CD4-positive, alpha-beta T cell treated with Interleukin-17A for 1 hour (primary cell): ENCODE results near the gene SEMA5B.

Source experiments
- DNase-seq: peaks from one replicate; pipeline ENCODE4 v3.0.0-alpha.2; 2020

SEMA5B gene

DNA sequence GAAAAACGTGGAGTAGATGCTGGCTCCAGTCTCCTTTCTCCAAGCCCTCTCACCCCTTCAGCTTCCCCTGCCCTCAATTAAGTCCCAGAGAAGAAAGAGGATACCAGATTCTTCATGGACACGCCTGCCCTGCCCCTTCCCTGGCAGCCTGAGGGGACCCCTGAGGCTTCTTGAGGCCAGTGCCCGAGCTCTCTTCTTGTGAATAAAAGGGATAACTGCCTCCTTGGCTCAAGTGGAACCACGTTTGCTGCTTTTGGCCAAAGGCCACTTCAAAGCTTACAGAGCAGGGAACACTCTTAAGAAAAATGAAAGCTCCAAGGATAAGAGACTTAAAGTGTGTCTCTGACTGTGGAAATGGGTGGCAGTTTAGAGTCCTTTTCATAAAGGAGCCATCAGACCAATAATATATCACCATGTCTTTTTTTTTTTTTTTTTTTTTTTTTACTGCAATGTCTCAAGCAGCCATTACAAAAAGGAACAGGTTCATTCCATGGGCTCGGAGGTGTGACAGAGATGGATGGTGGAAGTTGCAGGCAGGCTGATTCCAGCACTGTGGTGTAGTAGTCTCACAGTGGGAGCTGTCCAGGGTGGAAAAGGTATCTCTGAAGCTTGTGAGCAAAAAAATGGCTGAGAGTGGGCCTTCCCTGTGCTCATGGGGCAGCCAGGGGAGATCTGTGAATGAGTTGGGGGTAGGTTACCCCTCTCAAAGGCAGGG, 108.8 kb downstream of the SEMA5B start:
- DNase-seq: no peak

DNA sequence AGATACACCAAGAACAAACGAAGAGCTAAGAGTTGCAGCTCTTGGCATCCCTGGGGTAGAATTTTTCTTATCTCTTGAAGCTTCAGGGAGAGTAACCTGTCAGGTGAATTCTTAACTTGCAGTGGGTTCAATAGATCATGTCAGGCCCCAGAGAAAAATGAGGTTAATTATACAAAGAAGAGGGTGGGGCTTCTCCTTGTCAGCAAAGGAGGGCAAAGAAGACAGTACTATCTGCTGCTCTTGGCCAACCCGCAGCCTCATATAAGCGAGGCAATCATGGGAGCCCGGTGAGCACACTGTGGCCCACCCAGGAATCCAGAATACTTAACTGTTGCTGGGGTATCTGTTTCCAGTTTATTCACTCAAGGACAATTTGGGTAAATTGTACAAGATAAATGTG, 110.2 kb downstream of the SEMA5B start:
- DNase-seq: no peak

DNA sequence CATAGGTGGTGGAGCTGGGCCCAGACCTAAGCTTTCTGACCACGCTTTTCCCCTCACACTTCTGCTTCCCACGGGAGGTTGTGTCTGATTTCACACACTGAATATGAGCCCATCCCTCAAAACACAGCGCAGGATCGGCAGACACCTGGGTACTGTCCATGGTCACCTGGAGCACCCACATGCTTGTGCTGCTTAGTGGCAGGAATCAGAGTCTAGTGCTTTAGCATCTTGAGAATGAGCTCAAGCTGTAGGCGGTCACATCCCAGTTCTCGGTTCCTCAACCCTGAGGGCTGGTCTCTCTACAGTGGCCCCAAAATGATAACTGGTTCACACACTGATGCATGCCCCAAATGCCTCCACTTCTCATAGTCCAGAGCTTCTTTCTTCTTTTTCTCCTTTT, 111.0 kb downstream of the SEMA5B start:
- no peak for DNase-seq

DNA sequence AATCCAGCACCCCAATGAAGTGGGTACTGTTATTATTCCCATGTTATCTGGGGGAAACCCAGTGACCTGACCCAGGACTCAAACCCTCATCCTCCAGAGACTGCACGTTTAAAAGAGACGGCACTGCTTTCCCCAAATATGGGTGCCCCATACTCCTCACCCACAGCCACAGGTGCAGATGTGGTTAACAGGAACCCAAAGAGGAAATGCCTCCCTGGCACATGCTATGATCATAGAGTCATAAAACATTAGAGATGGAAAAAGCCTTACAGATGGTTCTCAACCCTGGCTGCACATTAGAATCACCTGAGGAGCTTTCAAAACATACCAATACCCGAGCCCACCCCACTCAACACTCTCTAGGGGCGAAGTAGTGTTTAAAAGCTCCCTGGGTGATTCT, 111.5 kb downstream of the SEMA5B start:
- DNase-seq: no peak

DNA sequence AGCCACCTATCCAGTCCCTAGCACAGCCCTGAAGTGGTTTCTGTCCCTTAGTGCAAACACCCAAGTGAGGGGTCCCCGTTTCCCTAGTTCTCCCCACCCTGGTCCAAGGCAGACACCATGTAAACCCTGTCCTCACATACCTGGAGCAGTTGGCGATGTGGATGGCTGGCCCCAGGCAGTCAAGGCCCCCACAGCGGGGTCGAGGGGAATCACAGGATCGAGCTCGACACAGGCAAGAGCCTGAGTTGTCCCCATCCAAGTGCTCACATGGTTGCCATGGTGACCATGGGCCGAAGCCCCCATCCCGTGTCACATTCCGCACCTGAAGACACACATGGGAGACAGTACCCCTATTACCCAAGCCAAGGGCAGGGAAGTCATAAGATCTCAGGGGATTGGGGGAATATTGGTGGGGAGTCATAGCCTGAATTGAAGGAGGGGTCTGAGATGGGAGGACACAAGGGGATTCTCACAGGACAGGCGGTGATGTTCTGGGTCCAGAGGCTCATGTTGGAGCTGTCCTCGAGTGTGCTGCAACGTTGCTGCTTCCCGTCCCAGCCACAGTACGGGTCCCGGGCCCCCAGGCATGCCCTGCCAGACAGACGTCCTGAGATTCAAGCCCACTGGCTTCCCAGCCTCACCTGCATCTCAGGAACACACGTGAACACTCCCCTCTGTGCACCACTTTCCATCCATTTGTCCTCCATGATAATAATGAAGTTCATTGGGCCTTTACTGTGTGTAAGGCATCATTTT, 112.1 kb downstream of the SEMA5B start:
- no peak for DNase-seq

DNA sequence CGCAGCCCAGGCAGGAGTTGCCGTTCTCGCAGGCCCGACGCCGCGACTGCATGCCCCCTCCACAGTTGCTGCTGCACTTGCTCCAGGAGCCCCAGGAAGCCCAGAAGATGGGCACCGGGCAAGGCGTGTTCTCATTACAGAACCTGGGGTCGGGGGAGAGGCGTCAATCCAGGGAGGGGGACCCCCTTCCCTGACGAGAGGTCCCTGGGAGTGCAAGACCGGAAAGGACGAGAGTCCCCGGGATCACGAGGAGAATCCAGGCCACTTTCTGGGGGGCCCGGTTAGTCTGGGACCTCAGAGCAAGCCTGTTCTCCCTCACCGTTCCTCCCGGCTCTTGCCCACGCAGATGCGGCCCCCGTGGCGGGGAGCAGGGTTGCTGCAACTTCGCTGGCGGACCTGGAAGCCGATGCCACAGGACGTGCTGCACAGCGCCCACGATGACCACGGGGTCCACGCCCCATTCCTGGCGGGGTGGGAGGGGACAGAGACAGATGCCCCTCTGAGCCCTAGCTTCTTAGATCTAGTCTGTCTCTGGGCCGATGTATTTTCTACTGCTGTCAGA, 113.9 kb downstream of the SEMA5B start:
- DNase-seq: no peak

GRCh38 chr3:122912772-122913538, 114.6 kb downstream of the SEMA5B start:
- DNase-seq: no peak

GRCh38 chr3:122911901-122912300, 115.7 kb downstream of the SEMA5B start:
- no peak for DNase-seq

GRCh38 chr3:122908251-122908650, 119.3 kb downstream of the SEMA5B start:
- DNase-seq: no peak

- DNase-seq: no peak
These were observed 120.1 kb downstream of the SEMA5B start for GRCh38 chr3:122907471-122907870.

- DNase-seq: no peak
These were observed 124.4 kb downstream of the SEMA5B start for GRCh38 chr3:122903171-122903570.

- no peak for DNase-seq
These were observed 125.2 kb downstream of the SEMA5B start for GRCh38 chr3:122902326-122902725.

DNA sequence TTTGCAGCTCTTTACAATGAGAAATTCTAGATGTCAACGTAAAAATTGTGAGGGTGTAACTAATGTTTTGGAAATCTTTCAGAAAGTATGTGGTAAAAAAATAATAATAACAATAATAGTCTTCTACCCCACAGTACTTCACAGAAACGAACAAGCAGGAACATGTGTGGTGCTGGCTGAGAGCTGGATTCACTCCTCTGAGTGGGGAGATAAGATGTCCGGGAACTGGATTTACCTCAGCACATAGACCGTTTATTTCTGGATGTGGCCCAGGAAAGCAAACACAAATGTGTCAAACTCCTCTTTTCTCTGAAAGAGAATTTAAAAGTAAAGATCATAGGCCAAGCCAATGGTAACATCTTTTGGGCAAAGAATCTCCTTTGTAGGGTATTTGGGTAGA, 129.3 kb downstream of the SEMA5B start:
- no peak for DNase-seq

DNA sequence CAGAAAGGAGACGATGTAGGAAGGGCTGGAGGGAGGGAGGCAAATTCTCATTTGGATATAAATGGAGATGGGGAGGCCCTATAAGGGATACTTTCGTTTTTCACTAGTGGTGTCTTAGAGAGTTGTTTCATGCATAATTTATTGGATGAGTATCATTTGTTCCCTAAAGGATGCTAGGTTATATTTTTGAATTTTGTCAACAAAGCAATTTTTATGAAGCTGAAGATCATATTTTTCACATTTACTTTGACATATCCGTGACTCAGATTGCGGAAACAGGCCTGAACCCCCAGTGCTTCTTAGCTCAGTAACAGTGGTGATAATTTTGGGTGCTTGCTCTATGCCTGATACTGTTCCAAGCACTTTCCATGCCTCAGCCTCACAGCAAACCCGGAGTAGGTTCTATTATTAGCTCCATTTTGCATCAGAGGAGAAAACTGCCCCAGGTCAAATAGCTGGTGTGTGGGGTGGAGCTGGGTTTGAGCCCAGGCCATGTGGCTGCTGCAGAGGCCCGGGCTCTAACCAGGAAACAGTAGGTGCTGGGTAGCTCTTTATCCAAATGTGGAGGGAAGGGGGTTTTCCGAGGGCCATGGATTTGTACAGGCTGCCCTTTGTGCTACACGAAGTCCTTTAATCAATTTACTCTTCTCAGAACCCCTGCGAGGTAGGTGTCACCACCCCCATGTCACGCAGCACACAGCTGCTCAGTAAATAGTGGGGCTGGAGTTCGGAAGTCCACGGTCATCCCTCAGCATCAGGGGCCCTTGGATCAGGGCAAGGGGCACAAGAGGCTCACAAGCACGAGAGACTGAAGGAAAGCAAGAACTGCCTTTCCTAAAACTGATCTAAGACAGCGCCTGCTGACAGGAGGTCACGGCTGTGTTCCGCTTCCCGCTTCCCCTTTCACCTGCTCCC, 133.6 kb downstream of the SEMA5B start:
- DNase-seq: no peak

GRCh38 chr3:122893282-122893681, 134.3 kb downstream of the SEMA5B start:
- DNase-seq: peak; percentile 3

GRCh38 chr3:122892118-122892960, 135.2 kb downstream of the SEMA5B start:
- DNase-seq: no peak

DNA sequence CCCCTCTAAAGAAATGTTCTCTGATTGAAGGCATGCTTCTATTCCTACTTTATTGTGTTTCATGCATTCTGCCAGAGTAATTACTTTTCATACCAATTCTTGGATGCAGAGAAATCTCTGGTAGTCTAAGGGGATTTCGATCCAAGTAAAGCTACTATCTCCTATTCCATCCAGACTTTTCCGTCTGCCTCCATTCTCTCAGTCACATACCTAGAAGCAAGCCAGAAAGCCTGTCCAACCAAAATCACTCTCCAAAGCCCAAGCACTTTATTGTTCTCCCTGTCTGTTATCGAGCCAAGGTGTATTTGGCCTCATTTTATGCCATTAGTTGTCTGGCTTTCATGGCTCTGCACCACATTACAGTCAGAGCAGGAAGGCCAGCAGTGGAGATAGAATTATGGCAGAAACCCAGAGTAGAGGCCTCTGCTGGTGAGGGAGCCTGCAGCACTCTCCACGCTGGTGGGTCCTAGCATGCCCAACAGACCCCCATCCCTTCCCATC, 136.8 kb downstream of the SEMA5B start:
- DNase-seq: no peak

DNA sequence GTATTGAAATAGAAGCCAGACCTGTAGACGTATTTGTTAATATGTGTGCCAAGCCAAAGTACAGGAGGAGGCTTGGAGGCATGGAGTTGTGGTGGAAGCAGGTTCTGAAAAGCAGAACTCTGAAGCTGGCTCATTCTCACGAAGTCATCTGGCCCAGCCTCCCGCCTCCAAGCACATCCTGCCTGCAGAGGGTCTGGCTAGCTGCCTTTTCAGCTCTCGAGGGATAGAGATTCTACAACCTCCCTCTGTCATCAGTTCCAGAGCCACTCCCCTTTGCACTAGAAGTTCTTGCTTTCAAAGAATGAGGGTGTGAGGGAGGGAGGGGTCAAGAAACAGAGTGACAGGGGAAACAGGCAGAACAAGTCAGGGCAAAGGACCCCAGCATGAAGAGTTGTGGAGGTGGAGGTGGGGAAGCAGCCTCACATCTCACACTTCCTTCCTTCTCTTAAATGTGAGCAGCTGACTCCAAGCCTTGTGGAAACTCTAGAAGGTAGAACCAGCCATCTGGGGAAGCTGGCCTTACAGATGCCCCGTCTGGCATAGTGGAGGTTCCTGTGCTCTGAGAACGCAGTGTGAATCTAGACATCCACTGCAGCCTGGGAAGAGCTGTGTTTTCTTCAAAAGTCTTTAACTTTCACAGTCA, 137.4 kb downstream of the SEMA5B start:
- DNase-seq: no peak

DNA sequence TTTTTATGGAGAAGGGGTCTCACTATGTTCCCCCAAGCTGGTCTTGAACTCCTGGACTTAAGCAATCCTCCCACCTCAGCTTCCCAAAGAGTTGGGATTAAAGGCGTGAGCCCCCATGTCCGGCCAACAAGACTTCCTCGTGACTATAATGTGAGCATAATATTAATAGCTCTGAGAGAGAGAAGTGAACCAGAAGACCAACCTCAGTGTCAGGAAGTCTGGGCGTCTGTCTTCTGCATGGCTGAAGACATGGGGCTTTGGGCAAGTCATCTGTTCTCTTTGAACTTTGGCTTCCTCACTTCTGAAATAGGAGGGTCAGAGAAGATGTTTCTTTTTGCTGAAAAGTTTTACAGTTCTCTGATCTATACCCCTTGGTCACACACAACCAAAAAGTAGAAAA, 140.6 kb downstream of the SEMA5B start:
- DNase-seq: no peak

GRCh38 chr3:122886251-122886650, 141.3 kb downstream of the SEMA5B start:
- no peak for DNase-seq
